ENCODE results near the gene STK35. TPM values are rescaled to one million over a fixed set of nuclear protein-coding genes. Genes with fewer than 3 reads are reported as not detected.
A peak's percentile ranks its signal among the peaks of the same experiment; 100 is the strongest.

STK35 gene
- total and polyA plus RNA-seq, 2 of the 13 experiments (the other 11 are each of a cell fraction or from before 2014, with no cell fraction given): 27.4 to 29.8 TPM

DNA sequence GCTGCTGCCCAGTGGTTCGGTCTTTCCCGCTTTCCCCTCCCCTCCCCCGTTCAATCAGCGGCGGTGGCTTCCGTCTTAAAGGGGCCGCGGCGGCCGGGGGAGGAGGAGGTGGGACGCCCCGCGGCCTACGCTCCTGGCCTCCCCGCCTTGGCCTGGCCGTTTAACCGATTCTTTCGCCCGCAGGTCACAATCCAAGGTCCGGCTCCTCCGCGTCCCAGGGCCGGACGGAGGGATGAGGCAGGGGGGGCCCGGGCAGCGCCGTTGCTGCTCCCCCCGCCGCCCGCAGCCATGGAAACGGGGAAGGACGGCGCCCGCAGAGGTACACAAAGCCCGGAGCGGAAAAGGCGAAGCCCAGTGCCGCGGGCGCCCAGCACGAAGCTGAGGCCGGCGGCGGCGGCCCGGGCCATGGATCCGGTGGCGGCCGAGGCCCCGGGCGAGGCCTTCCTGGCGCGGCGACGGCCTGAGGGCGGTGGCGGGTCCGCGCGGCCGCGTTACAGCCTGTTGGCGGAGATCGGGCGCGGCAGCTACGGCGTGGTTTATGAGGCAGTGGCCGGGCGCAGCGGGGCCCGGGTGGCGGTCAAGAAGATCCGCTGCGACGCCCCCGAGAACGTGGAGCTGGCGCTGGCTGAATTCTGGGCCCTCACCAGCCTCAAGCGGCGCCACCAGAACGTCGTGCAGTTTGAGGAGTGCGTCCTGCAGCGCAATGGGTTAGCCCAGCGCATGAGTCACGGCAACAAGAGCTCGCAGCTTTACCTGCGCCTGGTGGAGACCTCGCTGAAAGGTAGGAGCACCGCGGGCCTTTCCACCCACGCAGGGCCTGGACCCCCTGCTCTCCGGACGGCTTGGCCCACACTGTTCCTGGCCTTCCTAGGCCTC is 1.2 kb downstream of the STK35 start (continued):
- TF ChIP-seq IKZF5 (CRISPR knock-in tag; IDR thresholded peaks at IDR 0.05): 0 out of 2 replicates have a peak, but pooled peaks have one; percentile 1
- TF ChIP-seq JARID2 (CRISPR knock-in tag; IDR thresholded peaks at IDR 0.05; ENCODE audit: insufficient replicate concordance): peak; percentile 18
- TF ChIP-seq, protein P1, sequence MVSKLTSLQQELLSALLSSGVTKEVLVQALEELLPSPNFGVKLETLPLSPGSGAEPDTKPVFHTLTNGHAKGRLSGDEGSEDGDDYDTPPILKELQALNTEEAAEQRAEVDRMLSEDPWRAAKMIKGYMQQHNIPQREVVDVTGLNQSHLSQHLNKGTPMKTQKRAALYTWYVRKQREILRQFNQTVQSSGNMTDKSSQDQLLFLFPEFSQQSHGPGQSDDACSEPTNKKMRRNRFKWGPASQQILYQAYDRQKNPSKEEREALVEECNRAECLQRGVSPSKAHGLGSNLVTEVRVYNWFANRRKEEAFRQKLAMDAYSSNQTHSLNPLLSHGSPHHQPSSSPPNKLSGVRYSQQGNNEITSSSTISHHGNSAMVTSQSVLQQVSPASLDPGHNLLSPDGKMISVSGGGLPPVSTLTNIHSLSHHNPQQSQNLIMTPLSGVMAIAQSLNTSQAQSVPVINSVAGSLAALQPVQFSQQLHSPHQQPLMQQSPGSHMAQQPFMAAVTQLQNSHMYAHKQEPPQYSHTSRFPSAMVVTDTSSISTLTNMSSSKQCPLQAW (CRISPR knock-in tag; IDR thresholded peaks at IDR 0.05): peak; percentile 18; the same call in 1 of the 2 replicates
- peak in 1 of 2 experiments; percentile 32; a peak in 2 of 4 replicates for TF ChIP-seq HMGXB4 (CRISPR knock-in tag; IDR thresholded peaks at IDR 0.05; ENCODE audit: borderline replicate concordance in 1 of 2, low read depth in 1 of 2)
- no peak for TF ChIP-seq ZNF839 (CRISPR knock-in tag; IDR thresholded peaks at IDR 0.05; ENCODE audit: borderline replicate concordance)
- TF ChIP-seq ZSCAN20 (CRISPR knock-in tag; IDR thresholded peaks at IDR 0.05; ENCODE audit: borderline replicate concordance): peak; percentile 43; the same call in 1 of the 2 replicates
- 0 out of 2 replicates have a peak, but pooled peaks have one; percentile 52 for TF ChIP-seq BRD4 (CRISPR knock-in tag; IDR thresholded peaks at IDR 0.05)
- no peak for TF ChIP-seq ZNF780A (CRISPR knock-in tag; IDR thresholded peaks at IDR 0.05)
- peak; percentile 84; the same call in 1 of the 2 replicates for TF ChIP-seq FIP1L1 (IDR thresholded peaks at IDR 0.05; ENCODE audit: borderline replicate concordance, insufficient read depth, low read depth, low read length)
- TF ChIP-seq MZF1 (CRISPR knock-in tag; IDR thresholded peaks at IDR 0.05; ENCODE audit: borderline replicate concordance): peak; percentile 85; the same call in 1 of the 2 replicates
- no peak; the same call in 1 of the 2 replicates for TF ChIP-seq ATAD3A (CRISPR knock-in tag; IDR thresholded peaks at IDR 0.05)
- peak; percentile 65 for TF ChIP-seq CHD2 (IDR thresholded peaks at IDR 0.05; ENCODE audit: low read depth, low read length)
- TF ChIP-seq MLLT10 (CRISPR knock-in tag; IDR thresholded peaks at IDR 0.05): no peak
- peak; percentile 23; the same call in 1 of the 2 replicates for TF ChIP-seq ZZZ3 (CRISPR knock-in tag; IDR thresholded peaks at IDR 0.05; ENCODE audit: borderline replicate concordance)
- TF ChIP-seq ZNF362 (CRISPR knock-in tag; IDR thresholded peaks at IDR 0.05; ENCODE audit: borderline replicate concordance): no peak
- TF ChIP-seq ZBTB38 (CRISPR knock-in tag; IDR thresholded peaks at IDR 0.05): peak; percentile 65

Data from HepG2 (cell line).